ENCODE data around the gene TRPM6.

GRCh38 chr9:74867483-74867882, 20.2 kb downstream of the TRPM6 start:
- no peak for TF ChIP-seq CTCF (IDR thresholded peaks at IDR 0.05)
- TF ChIP-seq POLR2A (IDR thresholded peaks at IDR 0.05) = no peak
